Raji (cell line): Measurements from ENCODE around the gene AGAP2.

Experiments
- POLR2A ChIP-seq: IDR thresholded peaks from 2 replicates; pipeline ENCODE4 v1.6.1; 2011; ENCODE audit warnings: low read depth, low read length, control low read depth; ENCODE audit not compliant: insufficient read depth

The AGAP2 gene

GRCh38 chr12:57737467-57738460, 778 bp downstream of the AGAP2 start:
- TF ChIP-seq POLR2A = no peak

GRCh38 chr12:57736741-57737466, 1.6 kb downstream of the AGAP2 start:
- TF ChIP-seq POLR2A = no peak

GRCh38 chr12:57735952-57736740, 2.4 kb downstream of the AGAP2 start:
- no peak for TF ChIP-seq POLR2A

- no peak for TF ChIP-seq POLR2A
Measured at GRCh38 chr12:57735198-57735855, 3.2 kb downstream of the AGAP2 start.

GRCh38 chr12:57734591-57734990, 4.0 kb downstream of the AGAP2 start:
- no peak for TF ChIP-seq POLR2A

- no peak for TF ChIP-seq POLR2A
Measured at GRCh38 chr12:57733928-57734327, 4.6 kb downstream of the AGAP2 start.

GRCh38 chr12:57732726-57733593, 5.6 kb downstream of the AGAP2 start:
- no peak for TF ChIP-seq POLR2A

- TF ChIP-seq POLR2A = no peak
Measured at GRCh38 chr12:57732270-57732669, 6.3 kb downstream of the AGAP2 start.

- TF ChIP-seq POLR2A = no peak
Measured at GRCh38 chr12:57731411-57732080, 7.0 kb downstream of the AGAP2 start.

GRCh38 chr12:57730336-57731067, 8.0 kb downstream of the AGAP2 start:
- TF ChIP-seq POLR2A = no peak

GRCh38 chr12:57729321-57729844, 9.2 kb downstream of the AGAP2 start:
- no peak for TF ChIP-seq POLR2A

GRCh38 chr12:57727758-57728395, 10.7 kb downstream of the AGAP2 start:
- no peak for TF ChIP-seq POLR2A
